ENCODE measurements around the gene PDGFRB.

DNA sequence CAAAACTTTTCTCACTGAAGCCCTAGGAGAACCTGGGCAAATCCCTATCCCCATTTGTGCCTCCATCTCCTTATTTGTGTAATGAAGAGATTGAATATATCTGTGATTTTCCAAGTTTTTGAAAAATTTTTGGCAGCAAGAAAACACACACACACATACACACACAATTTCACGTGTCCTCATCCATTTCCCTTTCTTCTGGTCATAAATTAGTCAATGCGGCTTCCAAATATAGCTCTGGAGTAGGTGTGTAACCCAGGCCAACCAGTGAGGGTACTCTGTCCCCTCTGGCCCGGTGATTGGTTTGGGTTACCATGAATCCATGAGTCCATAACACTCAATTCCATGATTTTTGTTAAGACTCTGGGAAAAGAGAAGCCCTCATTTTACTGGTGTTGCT is 82.0 kb downstream of the PDGFRB start:
- TF ChIP-seq, protein P1, sequence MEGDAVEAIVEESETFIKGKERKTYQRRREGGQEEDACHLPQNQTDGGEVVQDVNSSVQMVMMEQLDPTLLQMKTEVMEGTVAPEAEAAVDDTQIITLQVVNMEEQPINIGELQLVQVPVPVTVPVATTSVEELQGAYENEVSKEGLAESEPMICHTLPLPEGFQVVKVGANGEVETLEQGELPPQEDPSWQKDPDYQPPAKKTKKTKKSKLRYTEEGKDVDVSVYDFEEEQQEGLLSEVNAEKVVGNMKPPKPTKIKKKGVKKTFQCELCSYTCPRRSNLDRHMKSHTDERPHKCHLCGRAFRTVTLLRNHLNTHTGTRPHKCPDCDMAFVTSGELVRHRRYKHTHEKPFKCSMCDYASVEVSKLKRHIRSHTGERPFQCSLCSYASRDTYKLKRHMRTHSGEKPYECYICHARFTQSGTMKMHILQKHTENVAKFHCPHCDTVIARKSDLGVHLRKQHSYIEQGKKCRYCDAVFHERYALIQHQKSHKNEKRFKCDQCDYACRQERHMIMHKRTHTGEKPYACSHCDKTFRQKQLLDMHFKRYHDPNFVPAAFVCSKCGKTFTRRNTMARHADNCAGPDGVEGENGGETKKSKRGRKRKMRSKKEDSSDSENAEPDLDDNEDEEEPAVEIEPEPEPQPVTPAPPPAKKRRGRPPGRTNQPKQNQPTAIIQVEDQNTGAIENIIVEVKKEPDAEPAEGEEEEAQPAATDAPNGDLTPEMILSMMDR (conservative IDR thresholded peaks at IDR 0.05; ENCODE audit: low read depth, low read length) = no peak
- TF ChIP-seq EZH2 (IDR thresholded peaks at IDR 0.05; ENCODE audit: low read length, unreplicated experiment) = no peak
- no peak for TF ChIP-seq EZH2phosphoT487 (IDR thresholded peaks at IDR 0.05; ENCODE audit: borderline replicate concordance, low read length)
